K562 (cell line): ENCODE data around the gene MAPKAPK2. TPM values are rescaled to one million over a fixed set of nuclear protein-coding genes. Genes with fewer than 3 reads are reported as not detected.
A peak's percentile ranks its signal among the peaks of the same experiment; 100 is the strongest.

Experiments used
- ATAC-seq: fragments of 200-7000 bp; cut with Tn5 transposase; 3 replicates; pipeline ENCODE4 v1.9.1; 2020; ENCODE audit warnings: moderate library complexity
- BruUV-seq: library from RNA; stranded (reverse); fragments of 400-500 nt; replicated peaks from 2 replicates; lab custom pipeline; 2021; lab: Mats Ljungman, UMichigan
- CTCF ChIA-PET: fragments of 300-600 bp; formaldehyde crosslinking; extraction: SDS; loops from one replicate; lab custom pipeline; 2021; ENCODE audit warnings: low intra/inter-chr PET ratio; lab: Yijun Ruan, JAX
- POLR2A ChIA-PET: fragments of 300-600, 350-650 bp; sonication (Branson Sonifier 250); formaldehyde crosslinking; extraction: SDS; loops from one replicate; lab custom pipeline; 2021; ENCODE audit warnings: antibody characterized with exemption, inconsistent platforms; lab: Yijun Ruan, JAX
- DNase-seq, 4 experiments: peaks; one replicate each; pipeline versions ENCODE4 v3.0.0 to v3.0.0-alpha.2; 2011 to 2018; ENCODE audit warnings: low spot score in 3 of 4, mixed read lengths in 3 of 4; ENCODE audit errors: extremely low read depth in 1 of 4
- FAIRE-seq: peaks from 2 replicates; lab custom pipeline; 2011; peaks lifted over from hg19 to GRCh38; lab: Jason Lieb, UNC
- H2AFZ ChIP-seq: 2 replicates; pipeline ENCODE4 v1.6.0; 2011; ENCODE audit warnings: low read depth, low read length, control low read depth, inconsistent platforms
- H3K27ac ChIP-seq: fragments of 200-600 bp; 3 replicates; pipeline ENCODE4 v1.8.0; 2011; ENCODE audit warnings: low read depth, mild to moderate bottlenecking, control low read depth, inconsistent platforms, low read length, moderate library complexity, mixed read lengths; ENCODE audit errors: extremely low read depth
- H3K27me3 ChIP-seq, 2 experiments: fragments of 300-600 bp in 1 of 2; 2 replicates in 1 of 2; 3 replicates in 1 of 2; pipeline versions ENCODE4 v1.6.0 to v1.8.0; 2011; ENCODE audit warnings: inconsistent platforms in 2 of 2, low read length in 2 of 2, mild to moderate bottlenecking in 1 of 2, mixed read lengths in 1 of 2, moderate library complexity in 1 of 2; ENCODE audit not compliant: control insufficient read depth in 2 of 2, insufficient read depth in 2 of 2
- H3K36me3 ChIP-seq: fragments of 300-600 bp; 3 replicates; pipeline ENCODE4 v1.8.0; 2011; ENCODE audit warnings: mild to moderate bottlenecking, low read length, inconsistent platforms; ENCODE audit not compliant: control insufficient read depth, insufficient read depth
- H3K4me1 ChIP-seq, 2 experiments: fragments of 200-600 bp in 1 of 2; replicated peaks in 1 of 2; 2 replicates in 1 of 2; 3 replicates in 1 of 2; pipeline versions ENCODE4 v1.5.1 to v1.8.0; 2011; ENCODE audit warnings: inconsistent platforms in 2 of 2, low read length in 2 of 2, mild to moderate bottlenecking in 1 of 2, mixed read lengths in 1 of 2, moderate library complexity in 1 of 2; ENCODE audit not compliant: control insufficient read depth in 2 of 2, insufficient read depth in 2 of 2
- H3K4me2 ChIP-seq: 2 replicates; pipeline ENCODE4 v1.6.1; 2011; ENCODE audit warnings: low read length, control low read depth, inconsistent platforms, mixed read lengths; ENCODE audit not compliant: insufficient read depth
- H3K4me3 ChIP-seq: fragments of 200-600 bp; sonication (generic), shearing (Covaris generic); 2 replicates; pipeline ENCODE4 v1.5.1; 2016; ENCODE audit warnings: control low read depth, inconsistent platforms
- H3K79me2 ChIP-seq: fragments of 200-600 bp; 3 replicates; pipeline ENCODE4 v1.8.0; 2011; ENCODE audit warnings: low read length, inconsistent platforms; ENCODE audit not compliant: control insufficient read depth, insufficient read depth
- H3K9ac ChIP-seq, 2 experiments: 2 replicates each; pipeline versions ENCODE4 v1.6.0 to v1.6.1; 2011; ENCODE audit warnings: low read depth in 2 of 2, low read length in 2 of 2, control low read depth in 1 of 2, inconsistent platforms in 1 of 2, mild to moderate bottlenecking in 1 of 2, mixed read lengths in 1 of 2; ENCODE audit not compliant: insufficient read depth in 1 of 2
- H3K9me1 ChIP-seq: one replicate; pipeline ENCODE4 v1.6.0; 2011; ENCODE audit warnings: inconsistent platforms, mild to moderate bottlenecking, low read length, moderate library complexity; ENCODE audit not compliant: control insufficient read depth, insufficient read depth
- H3K9me3 ChIP-seq: replicated peaks from 2 replicates; pipeline ENCODE4 v1.5.1; 2011; ENCODE audit warnings: low read depth, low read length, inconsistent platforms; ENCODE audit not compliant: control insufficient read depth, insufficient read depth
- H4K20me1 ChIP-seq: replicated peaks from 2 replicates; pipeline ENCODE4 v1.6.1; 2011; ENCODE audit warnings: low read length, inconsistent platforms, mixed read lengths; ENCODE audit not compliant: control insufficient read depth, insufficient read depth
- E2F5 ChIP-seq: sonication (generic); formaldehyde crosslinking; IDR thresholded peaks from 2 replicates; pipeline ENCODE4 v1.8.0; 2022; ENCODE audit warnings: mild to moderate bottlenecking, missing genetic modification reagents
- FIP1L1 ChIP-seq: fragments of 200-400 bp; formaldehyde crosslinking; IDR thresholded peaks from 2 replicates; pipeline ENCODE4 v1.6.1; 2018; ENCODE audit warnings: mild to moderate bottlenecking, low read depth, low read length; ENCODE audit not compliant: poor library complexity, severe bottlenecking
- HIVEP1 ChIP-seq: fragments of 250-450 bp; sonication (Bioruptor Pico); IDR thresholded peaks from 2 replicates; pipeline ENCODE4 v1.4.0; 2020; ENCODE audit warnings: mild to moderate bottlenecking
- PYGO2 ChIP-seq: fragments of 450-650 bp; IDR thresholded peaks from 2 replicates; pipeline ENCODE4 v1.6.1; 2016; ENCODE audit warnings: mild to moderate bottlenecking, missing genetic modification characterization, moderate library complexity, missing compliant biosample characterization
- RBFOX2 ChIP-seq: fragments of 200-400 bp; formaldehyde crosslinking; IDR thresholded peaks from 2 replicates; pipeline ENCODE4 v1.6.1; 2017; ENCODE audit warnings: low read depth, mild to moderate bottlenecking, low read length, moderate library complexity
- TBL1XR1 ChIP-seq, 2 experiments: IDR thresholded peaks; 2 replicates each; pipeline ENCODE4 v1.6.1; 2012; ENCODE audit warnings: improper control_type of control experiment in 2 of 2, low read length in 2 of 2, mild to moderate bottlenecking in 1 of 2
- TSHZ1 ChIP-seq: fragments of 250-450 bp; sonication (Bioruptor Pico); IDR thresholded peaks from 2 replicates; pipeline ENCODE4 v1.4.0; 2020; ENCODE audit warnings: mild to moderate bottlenecking, moderate library complexity
- ZBTB7A ChIP-seq: IDR thresholded peaks from 2 replicates; pipeline ENCODE4 v1.6.1; 2011; ENCODE audit warnings: low read depth, mild to moderate bottlenecking, low read length, moderate library complexity, borderline replicate concordance; ENCODE audit not compliant: control insufficient read depth
- ZFP1 ChIP-seq: fragments of 450-650 bp; formaldehyde crosslinking; IDR thresholded peaks from 2 replicates; pipeline ENCODE4 v1.4.0; 2020; ENCODE audit warnings: mild to moderate bottlenecking, mixed read lengths
- ZNF212 ChIP-seq: fragments of 450-650 bp; formaldehyde crosslinking; IDR thresholded peaks from 2 replicates; pipeline ENCODE4 v1.4.0; 2020; ENCODE audit warnings: mild to moderate bottlenecking
- ZNF354B ChIP-seq: fragments of 250-450 bp; sonication (Bioruptor Pico); IDR thresholded peaks from 2 replicates; pipeline ENCODE4 v1.4.0; 2020
- WGBS: fragments of 100-300 bp; shearing (Covaris generic); methylation state at CpG from one replicate; pipeline ENCODE4 v1.1.6; 2016; ENCODE audit warnings: low coverage, mixed read lengths; ENCODE audit not compliant: insufficient coverage; ENCODE audit errors: missing lambda C conversion rate; 5-methylcytosine and 5-hydroxymethylcytosine counted together
- in situ Hi-C: fragments of 300-500 bp; cut with MboI; formaldehyde crosslinking; loops from 4 replicates; pipeline ENCODE4 v1.15.0; 2018; ENCODE audit warnings: inconsistent platforms, mixed read lengths
- intact Hi-C: fragments of 100-400 bp; cut with micrococcal nuclease; formaldehyde crosslinking; loops from 2 replicates; pipeline ENCODE4 v1.14.2; 2022
- polyA plus RNA-seq, 8 experiments: library from polyadenylated mRNA; depleted of rRNA in 4 of 8; stranded (reverse) in 5 of 8; unstranded in 3 of 8; fragments of >200 nt; fragmentation: Nextera tagmentation in 2 of 8; fragmentation: Illumina TruSeq in 1 of 8; extraction: Ambion mirVana in 2 of 8; extraction: Trizol in 1 of 8; gene quantifications; 2 replicates each; pipeline versions ENCODE4 v1.2.1 to v1.2.3, GENCODE V29; 2011 to 2014; ENCODE audit warnings: inconsistent platforms in 1 of 8, missing spikeins in 1 of 8
- total RNA-seq, 7 experiments: library from RNA; depleted of rRNA in 6 of 7; stranded (reverse); fragments of >200 nt in 6 of 7; fragmentation: Illumina TruSeq in 2 of 7; extraction: Trizol in 2 of 7; gene quantifications; 2 replicates each; pipeline versions ENCODE4 v1.2.1 to v1.2.3, GENCODE V29; 2011 to 2021; ENCODE audit warnings: low replicate concordance in 1 of 7

Gene MAPKAPK2
- total and polyA plus RNA-seq, 9 of the 15 experiments (the other 6 are each of a cell fraction or from before 2014, with no cell fraction given), result 0.63 to 94.2 (median 52.1) TPM

- TF ChIP-seq E2F5 (CRISPR knock-in tag), result no peak
These were observed 2.0 kb downstream of the MAPKAPK2 start (continued) for GRCh38 chr1:206686478-206687249.

GRCh38 chr1:206687251-206687914 lies 2.7 kb downstream of the MAPKAPK2 start:
- H3K4me1 ChIP-seq, result peaks cover 54 to 68% of the 10 kb centered on the region in 2 experiments
- TF ChIP-seq ZBTB7A (no peak), ZNF354B (CRISPR knock-in tag) (no peak), RBFOX2 (peak; percentile 38; the same call in 1 of the 2 replicates), ZFP1 (no peak), PYGO2 (tag) (no peak), HIVEP1 (CRISPR knock-in tag) (no peak), FIP1L1 (no peak), ZNF212 (CRISPR knock-in tag) (no peak), TSHZ1 (CRISPR knock-in tag) (no peak), TBL1XR1 (IDR thresholded peaks at IDR 0.05; ENCODE audit: low read length in 2 of 2) (no peak)

More at GRCh38 chr1:206687251-206687914, 2.7 kb downstream of the MAPKAPK2 start:
- Histone ChIP-seq H3K79me2 (peaks cover 71% of the 10 kb centered on the region), H2AFZ (no peak overlapping the region), H3K9ac (peak overlapping the region; percentile 74 to 86), H3K4me2 (peak overlapping the region; percentile 89), H3K27ac (peak overlapping the region; percentile 80; the same call in 1 of the 3 replicates), H4K20me1 (peaks cover 51% of the 10 kb centered on the region), H3K36me3 (peaks cover 10% of the 10 kb centered on the region; the same call in 1 of the 3 replicates), H3K9me3 (no peaks in the 10 kb centered on the region), H3K4me3 (peak overlapping the region; percentile 69; the same call in 1 of the 2 replicates), H3K27me3 (no peaks in the 10 kb centered on the region), H3K9me1 (peaks cover 17% of the 10 kb centered on the region)
- ChIA-PET POLR2A (interaction anchor here (0.6 to 10.1 kb wide), 11 partner anchors 13 to 1255 kb away, joined by 3 to 130 read pairs (median 3); no protein-coding TSS in a partner anchor), CTCF (no interaction called here)
- WGBS, result 40% methylated on average over 7 of the region's 7 CpGs
- ATAC-seq, result no peak
- BruUV-seq, result TSS peak; percentile 38
- intact Hi-C loops (no loop called here), in situ Hi-C loops (no loop called here)
- FAIRE-seq, result no peak
- DNase-seq, result no peak
